Right lobe of liver (tissue), 4 donors: Measurements from ENCODE around the gene IL1RAPL1.

ENCODE experiments used
- CTCF ChIP-seq, 4 donors: fragments of 200-600 bp in 3 of 4; fragments of 450-650 bp in 1 of 4; IDR thresholded peaks; one replicate each; pipeline versions ENCODE4 v1.5.1 to v1.8.0; 2016 to 2022; ENCODE audit warnings: antibody characterized with exemption in 4 of 4, mild to moderate bottlenecking in 2 of 4
- POLR2A ChIP-seq: fragments of 450-650 bp; IDR thresholded peaks from one replicate; pipeline ENCODE4 v1.6.1; 2017; ENCODE audit warnings: antibody characterized with exemption, mild to moderate bottlenecking
- donor health status: DM: no; HTN: no; CAD: no.
- donor health status: DM: no; HTN: no; CAD: no.
- donor health status: DM: no; HTN: yes; CAD: no.

- TF ChIP-seq CTCF (IDR thresholded peaks at IDR 0.05) (no peak), POLR2A (no peak)
Measured at GRCh38 chrX:29661290-29661689, 1074.0 kb downstream of the IL1RAPL1 start.
